NCI-H187 (cell line): ENCODE measurements around the gene TASP1.
"Not testable (repeated sequence)": the region's sequence is repeated elsewhere in the genome, so short reads cannot be mapped to it uniquely, and the experiment has no call there.

ENCODE experiments used
- DNase-seq, 2 experiments: peaks; one replicate each; lab custom pipeline; 2025; lab: John Stamatoyannopoulos, UW

TASP1 gene

GRCh38 chr20:13397300-13397724 is 241.4 kb downstream of the TASP1 start:
- DNase-seq = no peak

GRCh38 chr20:13396826-13397225 is 241.9 kb downstream of the TASP1 start:
- DNase-seq = no peak

GRCh38 chr20:13396022-13396421 is 242.7 kb downstream of the TASP1 start:
- no peak for DNase-seq

- no peak for DNase-seq
Measured at GRCh38 chr20:13395232-13395631, 243.5 kb downstream of the TASP1 start.

- DNase-seq = no peak
Measured at GRCh38 chr20:13392391-13392790, 246.3 kb downstream of the TASP1 start.

GRCh38 chr20:13389115-13389514 is 249.6 kb downstream of the TASP1 start:
- DNase-seq = no peak

GRCh38 chr20:13384132-13384531 is 254.6 kb downstream of the TASP1 start:
- DNase-seq = no peak

- no peak for DNase-seq
Measured at GRCh38 chr20:13382786-13383185, 255.9 kb downstream of the TASP1 start.

- not testable (repeated sequence) for DNase-seq
Measured at GRCh38 chr20:13380497-13381229, 258.1 kb downstream of the TASP1 start.

GRCh38 chr20:13373400-13373799 is 265.3 kb downstream of the TASP1 start:
- no peak for DNase-seq

- DNase-seq = no peak
Measured at GRCh38 chr20:13364278-13365170, 274.2 kb downstream of the TASP1 start.

- DNase-seq = no peak
Measured at GRCh38 chr20:13363473-13363872, 275.3 kb downstream of the TASP1 start.

- not testable (repeated sequence) for DNase-seq
Measured at GRCh38 chr20:13362165-13362564, 276.6 kb downstream of the TASP1 start.

- DNase-seq = not testable (repeated sequence)
Measured at GRCh38 chr20:13358936-13359335, 279.8 kb downstream of the TASP1 start.

GRCh38 chr20:13357782-13358181 is 280.9 kb downstream of the TASP1 start:
- not testable (repeated sequence) for DNase-seq

- DNase-seq = no peak
Measured at GRCh38 chr20:13356591-13356990, 282.1 kb downstream of the TASP1 start.

GRCh38 chr20:13355941-13356486 is 282.7 kb downstream of the TASP1 start:
- DNase-seq = no peak

- no peak for DNase-seq
Measured at GRCh38 chr20:13355411-13355810, 283.3 kb downstream of the TASP1 start.

- no peak for DNase-seq
Measured at GRCh38 chr20:13353261-13353945, 285.3 kb downstream of the TASP1 start.

- DNase-seq = no peak
Measured at GRCh38 chr20:13349235-13349604, 289.5 kb downstream of the TASP1 start.

- no peak for DNase-seq
Measured at GRCh38 chr20:13348311-13349234, 290.2 kb downstream of the TASP1 start.
